ENCODE data around the gene GALNT15. TPM values are rescaled to one million over a fixed set of nuclear protein-coding genes. Genes with fewer than 3 reads are reported as not detected.

GALNT15 gene
- total and polyA plus RNA-seq, 2 experiments from 2014 or later: 9.9 to 11.7 TPM

DNA sequence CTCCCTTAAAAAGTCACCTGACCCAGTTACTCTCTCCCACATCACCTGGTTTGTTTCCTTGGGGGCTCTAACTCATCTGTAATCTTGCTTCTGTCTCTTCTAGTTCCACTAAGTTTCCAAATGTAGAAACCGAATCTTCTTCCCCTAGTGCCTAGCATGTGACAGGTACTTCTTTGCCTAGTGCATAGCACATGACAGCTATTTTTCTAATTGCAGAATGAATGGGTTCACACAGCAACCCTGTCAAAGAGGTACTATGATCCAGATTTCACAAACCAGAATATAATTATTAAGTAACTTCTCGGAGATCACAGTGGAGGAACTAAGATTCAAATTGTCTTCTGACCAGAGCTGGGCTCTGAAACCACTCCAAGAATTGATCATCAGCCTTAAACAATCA lies 82.8 kb downstream of the GALNT15 start:
- H3K4me1 ChIP-seq (ENCODE audit: insufficient read depth): 0 out of 2 replicates have a peak, but pooled peaks cover 3% of the 10 kb centered on the region
- H4K20me1 ChIP-seq (ENCODE audit: insufficient read depth): no peaks in the 10 kb centered on the region
- TF ChIP-seq EZH2 (IDR thresholded peaks at IDR 0.05; ENCODE audit: insufficient read depth, poor library complexity, severe bottlenecking): no peak
- no peak for TF ChIP-seq EZH2phosphoT487 (IDR thresholded peaks at IDR 0.05; ENCODE audit: insufficient read depth, low read depth)
- no peak overlapping the region for H3K9ac ChIP-seq
- H3K4me3 ChIP-seq: no peak overlapping the region
- no peaks in the 10 kb centered on the region for H3K9me2 ChIP-seq (ENCODE audit: insufficient read depth)
- H3F3A ChIP-seq (ENCODE audit: insufficient read depth): peaks cover 9% of the 10 kb centered on the region; the same call in 1 of the 2 replicates
- H3K9me3 ChIP-seq (ENCODE audit: low read depth): no peaks in the 10 kb centered on the region
- in situ Hi-C loops (cut with MboI): no loop called here
- no peaks in the 10 kb centered on the region for H3K27me3 ChIP-seq (replicated peaks; ENCODE audit: insufficient read depth)
- no peak overlapping the region for H3K4me2 ChIP-seq (ENCODE audit: unreplicated experiment)
- no peak overlapping the region for H3K27ac ChIP-seq
- H3K36me3 ChIP-seq (ENCODE audit: low read depth): peaks cover 16% of the 10 kb centered on the region
- H3K79me2 ChIP-seq (ENCODE audit: insufficient read depth): peaks cover 16% of the 10 kb centered on the region
- H2AFZ ChIP-seq: no peak overlapping the region
- WGBS, 2 experiments (ENCODE audit: low coverage in 1 of 2, low lambda C conversion rate in 2 of 2, missing lambda C conversion rate in 2 of 2): 92 to 98% methylated on average over 2 of the region's 2 CpGs
- DNase-seq: no peak

DNA sequence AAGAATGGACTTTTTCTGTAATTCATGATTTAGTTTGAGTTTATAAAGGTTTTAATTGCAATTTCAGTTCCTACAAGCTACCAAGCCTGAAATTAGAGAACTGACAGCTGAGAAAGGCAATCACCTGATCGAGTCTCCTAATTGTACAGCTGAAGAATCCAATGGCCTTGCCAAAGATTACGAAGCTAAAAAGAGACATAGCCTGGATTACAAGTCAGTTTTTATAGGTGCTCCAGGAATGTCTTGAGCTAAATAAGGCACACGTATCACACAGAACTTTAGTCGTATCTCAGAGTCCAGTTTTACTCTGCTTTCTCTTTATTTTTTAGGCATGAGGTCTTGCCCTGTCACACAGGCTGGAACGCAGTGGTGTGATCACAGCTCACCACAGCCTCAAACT lies 83.7 kb downstream of the GALNT15 start:
- WGBS, 2 experiments (ENCODE audit: low coverage in 1 of 2, low lambda C conversion rate in 2 of 2, missing lambda C conversion rate in 2 of 2): 90 to 98% methylated on average over 5 of the region's 5 CpGs
- peaks cover 9% of the 10 kb centered on the region; the same call in 1 of the 2 replicates for H3F3A ChIP-seq (ENCODE audit: insufficient read depth)
- DNase-seq: no peak
- H3K4me1 ChIP-seq (ENCODE audit: insufficient read depth): peaks cover 7% of the 10 kb centered on the region
- H3K9ac ChIP-seq: no peak overlapping the region
- H3K27ac ChIP-seq: no peak overlapping the region
- no peaks in the 10 kb centered on the region for H3K9me2 ChIP-seq (ENCODE audit: insufficient read depth)
- no peaks in the 10 kb centered on the region for H4K20me1 ChIP-seq (ENCODE audit: insufficient read depth)
- H3K79me2 ChIP-seq (ENCODE audit: insufficient read depth): peaks cover 25% of the 10 kb centered on the region
- H3K27me3 ChIP-seq (replicated peaks; ENCODE audit: insufficient read depth): no peaks in the 10 kb centered on the region
- TF ChIP-seq EZH2phosphoT487 (IDR thresholded peaks at IDR 0.05; ENCODE audit: insufficient read depth, low read depth) (no peak), EZH2 (IDR thresholded peaks at IDR 0.05; ENCODE audit: insufficient read depth, poor library complexity, severe bottlenecking) (no peak)
- in situ Hi-C loops (cut with MboI): no loop called here
- H3K4me2 ChIP-seq (ENCODE audit: unreplicated experiment): no peak overlapping the region
- no peak overlapping the region for H2AFZ ChIP-seq
- H3K4me3 ChIP-seq: no peak overlapping the region
- H3K9me3 ChIP-seq (ENCODE audit: low read depth): no peaks in the 10 kb centered on the region
- H3K36me3 ChIP-seq (ENCODE audit: low read depth): peaks cover 16% of the 10 kb centered on the region

DNA sequence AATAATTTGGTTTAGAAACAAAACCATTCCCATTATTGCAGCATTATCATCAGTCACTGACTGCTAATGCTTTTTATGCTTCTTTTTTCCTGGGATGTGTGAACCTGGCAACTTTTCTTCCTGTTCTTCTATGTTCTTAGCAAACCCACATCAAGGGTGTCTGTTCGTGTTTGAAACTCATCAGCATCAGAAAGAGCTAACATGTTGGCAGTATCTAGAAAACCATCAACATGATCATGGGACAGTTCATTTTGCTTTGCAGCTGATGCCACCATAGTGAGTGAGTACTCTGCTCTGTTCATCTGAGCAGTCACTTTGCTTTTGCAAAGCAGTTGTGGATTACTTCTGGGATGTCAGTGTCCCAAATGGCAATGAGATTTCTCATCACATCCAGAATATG lies 84.4 kb downstream of the GALNT15 start:
- H3K27ac ChIP-seq: no peak overlapping the region
- peaks cover 14% of the 10 kb centered on the region for H3K4me1 ChIP-seq (ENCODE audit: insufficient read depth)
- no peak overlapping the region for H2AFZ ChIP-seq
- no peaks in the 10 kb centered on the region for H4K20me1 ChIP-seq (ENCODE audit: insufficient read depth)
- H3K27me3 ChIP-seq (replicated peaks; ENCODE audit: insufficient read depth): no peaks in the 10 kb centered on the region
- H3K36me3 ChIP-seq (ENCODE audit: low read depth): peaks cover 16% of the 10 kb centered on the region
- H3K79me2 ChIP-seq (ENCODE audit: insufficient read depth): peaks cover 32% of the 10 kb centered on the region
- DNase-seq: no peak
- 57 to 61% methylated on average over 1 of the region's 1 CpG for WGBS, 2 experiments (ENCODE audit: low coverage in 1 of 2, low lambda C conversion rate in 2 of 2, missing lambda C conversion rate in 2 of 2)
- H3K9me2 ChIP-seq (ENCODE audit: insufficient read depth): no peaks in the 10 kb centered on the region
- no peak overlapping the region for H3K4me2 ChIP-seq (ENCODE audit: unreplicated experiment)
- H3K9me3 ChIP-seq (ENCODE audit: low read depth): no peaks in the 10 kb centered on the region
- in situ Hi-C loops (cut with MboI): no loop called here
- H3F3A ChIP-seq (ENCODE audit: insufficient read depth): peaks cover 9% of the 10 kb centered on the region; the same call in 1 of the 2 replicates
- H3K9ac ChIP-seq: no peak overlapping the region
- TF ChIP-seq EZH2 (IDR thresholded peaks at IDR 0.05; ENCODE audit: insufficient read depth, poor library complexity, severe bottlenecking): no peak
- no peak overlapping the region for H3K4me3 ChIP-seq

DNA sequence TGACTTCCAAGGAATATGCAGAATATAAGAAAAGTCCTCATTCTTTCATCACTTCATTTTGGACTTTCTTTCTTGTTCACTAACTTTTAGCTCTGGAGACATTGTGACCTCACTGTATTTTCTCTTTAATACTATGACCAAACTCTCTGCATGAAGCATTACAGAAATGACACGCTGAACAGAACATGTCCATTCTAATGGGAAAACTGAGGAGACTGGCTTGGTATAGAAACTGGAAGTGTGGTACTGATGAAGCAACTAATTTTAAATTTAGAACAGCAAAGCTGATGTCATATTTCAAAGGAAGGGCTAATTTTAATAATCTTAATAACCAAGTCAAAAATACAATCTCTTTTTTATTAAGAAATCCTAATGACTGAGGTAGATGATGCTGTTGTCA lies 85.6 kb downstream of the GALNT15 start:
- peaks cover 38% of the 10 kb centered on the region for H3K79me2 ChIP-seq (ENCODE audit: insufficient read depth)
- H3K9ac ChIP-seq: no peak overlapping the region
- no peak overlapping the region for H3K27ac ChIP-seq
- TF ChIP-seq EZH2phosphoT487 (IDR thresholded peaks at IDR 0.05; ENCODE audit: insufficient read depth, low read depth) (no peak), EZH2 (IDR thresholded peaks at IDR 0.05; ENCODE audit: insufficient read depth, poor library complexity, severe bottlenecking) (no peak)
- no peak for DNase-seq
- H3K36me3 ChIP-seq (ENCODE audit: low read depth): peaks cover 16% of the 10 kb centered on the region
- no peaks in the 10 kb centered on the region for H3K9me3 ChIP-seq (ENCODE audit: low read depth)
- H4K20me1 ChIP-seq (ENCODE audit: insufficient read depth): no peaks in the 10 kb centered on the region
- WGBS, 2 experiments (ENCODE audit: low coverage in 1 of 2, low lambda C conversion rate in 2 of 2, missing lambda C conversion rate in 2 of 2): 96 to 100% methylated on average over 1 of the region's 1 CpG
- H3K4me3 ChIP-seq: no peak overlapping the region
- H3K9me2 ChIP-seq (ENCODE audit: insufficient read depth): no peaks in the 10 kb centered on the region
- H3K4me2 ChIP-seq (ENCODE audit: unreplicated experiment): no peak overlapping the region
- in situ Hi-C loops (cut with MboI): no loop called here
- H3F3A ChIP-seq (ENCODE audit: insufficient read depth): peaks cover 9% of the 10 kb centered on the region; the same call in 1 of the 2 replicates
- peaks cover 15% of the 10 kb centered on the region for H3K4me1 ChIP-seq (ENCODE audit: insufficient read depth)
- H2AFZ ChIP-seq: no peak overlapping the region
- H3K27me3 ChIP-seq (replicated peaks; ENCODE audit: insufficient read depth): no peaks in the 10 kb centered on the region

DNA sequence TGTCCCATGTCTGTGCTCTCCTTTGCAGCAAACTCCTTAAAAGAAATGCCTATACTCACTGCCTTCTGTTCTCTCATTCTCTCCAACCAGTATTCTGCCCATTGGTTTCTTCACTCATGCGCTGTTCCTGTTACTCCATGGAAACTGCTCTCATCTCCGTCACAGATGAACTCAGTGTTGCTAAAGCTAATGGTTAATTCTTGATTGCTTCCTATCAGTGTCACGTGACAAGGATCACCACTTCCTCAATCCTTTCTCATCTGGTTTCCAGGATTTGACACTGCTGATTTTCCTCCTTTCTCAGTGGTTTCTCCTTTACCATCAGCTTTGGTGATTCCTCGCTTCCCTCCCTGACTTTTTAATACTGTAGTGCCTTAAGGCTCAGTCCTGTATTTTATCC lies 87.7 kb downstream of the GALNT15 start:
- Histone ChIP-seq H2AFZ (no peak overlapping the region), H3K4me1 (ENCODE audit: insufficient read depth) (peaks cover 23% of the 10 kb centered on the region), H3F3A (ENCODE audit: insufficient read depth) (0 out of 2 replicates have a peak, but pooled peaks cover 4% of the 10 kb centered on the region), H3K9ac (no peak overlapping the region), H3K9me3 (ENCODE audit: low read depth) (no peaks in the 10 kb centered on the region), H3K27ac (no peak overlapping the region), H4K20me1 (ENCODE audit: insufficient read depth) (no peaks in the 10 kb centered on the region), H3K27me3 (replicated peaks; ENCODE audit: insufficient read depth) (no peaks in the 10 kb centered on the region), H3K79me2 (ENCODE audit: insufficient read depth) (peaks cover 59% of the 10 kb centered on the region), H3K9me2 (ENCODE audit: insufficient read depth) (no peaks in the 10 kb centered on the region), H3K36me3 (ENCODE audit: low read depth) (peaks cover 16% of the 10 kb centered on the region), H3K4me2 (ENCODE audit: unreplicated experiment) (no peak overlapping the region), H3K4me3 (no peak overlapping the region)
- 57 to 58% methylated on average over 4 of the region's 4 CpGs for WGBS, 2 experiments (ENCODE audit: low coverage in 1 of 2, low lambda C conversion rate in 2 of 2, missing lambda C conversion rate in 2 of 2)
- no peak for TF ChIP-seq EZH2phosphoT487 (IDR thresholded peaks at IDR 0.05; ENCODE audit: insufficient read depth, low read depth)
- TF ChIP-seq EZH2 (IDR thresholded peaks at IDR 0.05; ENCODE audit: insufficient read depth, poor library complexity, severe bottlenecking): no peak
- DNase-seq: no peak
- in situ Hi-C loops (cut with MboI): no loop called here
